ENCODE measurements around the gene CST9L.

Gene CST9L

DNA sequence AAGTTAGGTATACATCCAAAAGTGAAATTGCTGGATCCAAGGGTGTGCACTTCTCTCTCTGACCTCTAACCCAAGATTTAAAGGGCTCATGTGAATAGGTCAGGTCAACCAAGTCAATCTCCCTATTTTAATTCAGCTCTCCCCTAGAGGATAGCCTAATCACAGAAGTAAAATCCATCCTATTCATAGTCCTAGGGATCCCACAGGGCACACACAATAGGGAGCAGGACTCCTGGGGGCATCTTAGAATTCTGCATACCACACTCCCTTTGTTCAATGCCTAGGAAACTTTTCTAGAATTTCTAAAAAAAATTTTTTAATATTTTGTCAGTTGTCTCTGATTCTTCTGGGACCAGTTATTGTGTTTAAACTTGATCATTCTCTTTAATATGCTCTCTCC, 35.1 kb downstream of the CST9L start:
- TF ChIP-seq POLR2AphosphoS5 (IDR thresholded peaks at IDR 0.05; ENCODE audit: low read depth, low read length), result no peak
- no peak for TF ChIP-seq SIN3A (IDR thresholded peaks at IDR 0.05; ENCODE audit: borderline replicate concordance, insufficient read depth, low read length)
- no peak for TF ChIP-seq TAF1 (IDR thresholded peaks at IDR 0.05; ENCODE audit: borderline replicate concordance, insufficient read depth, low read length)

DNA sequence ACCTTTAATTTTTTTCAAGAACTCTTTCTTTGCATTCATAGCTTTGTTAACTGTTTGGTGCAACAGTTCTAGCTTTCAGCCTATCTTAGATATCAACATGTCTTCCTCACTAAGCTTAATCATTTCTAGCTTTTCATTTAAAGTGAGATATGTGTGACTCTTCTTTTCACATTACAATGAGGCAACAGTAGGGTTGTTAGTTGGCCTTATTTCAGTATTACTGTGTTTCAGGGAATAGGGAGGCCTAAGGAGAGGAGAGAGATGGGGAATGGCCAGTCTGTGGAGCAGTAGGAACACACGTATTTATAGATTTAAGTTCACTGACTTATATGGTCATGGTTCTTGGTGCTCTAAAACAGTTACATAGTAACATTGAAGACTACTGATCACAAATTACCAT, 35.8 kb downstream of the CST9L start:
- no peak for TF ChIP-seq POLR2AphosphoS5 (IDR thresholded peaks at IDR 0.05; ENCODE audit: low read depth, low read length)

DNA sequence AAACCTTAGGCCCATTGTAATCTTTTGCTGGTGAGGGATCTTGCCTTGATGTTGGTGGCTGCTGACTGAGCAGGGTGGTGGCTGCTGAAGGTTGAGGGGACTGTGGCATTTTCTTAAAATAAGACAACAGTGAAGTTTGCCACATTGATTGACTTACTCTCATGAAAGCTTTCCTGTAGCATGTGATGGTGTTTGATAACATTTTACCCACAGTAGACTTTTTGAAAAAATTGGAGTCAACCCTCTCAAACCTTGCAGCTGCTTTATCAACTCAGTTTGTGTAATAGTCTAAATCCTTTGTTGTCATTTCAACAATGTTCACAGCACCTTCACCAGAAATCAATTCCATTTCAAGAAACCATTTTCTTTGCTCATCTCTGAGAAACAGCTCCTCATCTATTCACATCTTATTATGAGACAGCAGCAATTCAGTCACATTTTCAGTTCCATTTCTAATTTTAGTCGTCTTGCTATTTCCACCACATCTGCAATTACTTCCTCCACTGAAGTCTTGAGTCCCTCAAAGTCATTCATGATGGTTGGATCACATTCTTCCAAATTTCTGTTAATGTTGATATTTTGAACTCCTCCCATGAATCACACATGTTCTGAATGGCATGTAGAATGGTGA, 37.2 kb downstream of the CST9L start:
- TF ChIP-seq, protein P1, sequence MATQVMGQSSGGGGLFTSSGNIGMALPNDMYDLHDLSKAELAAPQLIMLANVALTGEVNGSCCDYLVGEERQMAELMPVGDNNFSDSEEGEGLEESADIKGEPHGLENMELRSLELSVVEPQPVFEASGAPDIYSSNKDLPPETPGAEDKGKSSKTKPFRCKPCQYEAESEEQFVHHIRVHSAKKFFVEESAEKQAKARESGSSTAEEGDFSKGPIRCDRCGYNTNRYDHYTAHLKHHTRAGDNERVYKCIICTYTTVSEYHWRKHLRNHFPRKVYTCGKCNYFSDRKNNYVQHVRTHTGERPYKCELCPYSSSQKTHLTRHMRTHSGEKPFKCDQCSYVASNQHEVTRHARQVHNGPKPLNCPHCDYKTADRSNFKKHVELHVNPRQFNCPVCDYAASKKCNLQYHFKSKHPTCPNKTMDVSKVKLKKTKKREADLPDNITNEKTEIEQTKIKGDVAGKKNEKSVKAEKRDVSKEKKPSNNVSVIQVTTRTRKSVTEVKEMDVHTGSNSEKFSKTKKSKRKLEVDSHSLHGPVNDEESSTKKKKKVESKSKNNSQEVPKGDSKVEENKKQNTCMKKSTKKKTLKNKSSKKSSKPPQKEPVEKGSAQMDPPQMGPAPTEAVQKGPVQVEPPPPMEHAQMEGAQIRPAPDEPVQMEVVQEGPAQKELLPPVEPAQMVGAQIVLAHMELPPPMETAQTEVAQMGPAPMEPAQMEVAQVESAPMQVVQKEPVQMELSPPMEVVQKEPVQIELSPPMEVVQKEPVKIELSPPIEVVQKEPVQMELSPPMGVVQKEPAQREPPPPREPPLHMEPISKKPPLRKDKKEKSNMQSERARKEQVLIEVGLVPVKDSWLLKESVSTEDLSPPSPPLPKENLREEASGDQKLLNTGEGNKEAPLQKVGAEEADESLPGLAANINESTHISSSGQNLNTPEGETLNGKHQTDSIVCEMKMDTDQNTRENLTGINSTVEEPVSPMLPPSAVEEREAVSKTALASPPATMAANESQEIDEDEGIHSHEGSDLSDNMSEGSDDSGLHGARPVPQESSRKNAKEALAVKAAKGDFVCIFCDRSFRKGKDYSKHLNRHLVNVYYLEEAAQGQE (IDR thresholded peaks at IDR 0.05; ENCODE audit: insufficient read depth in 1 of 2, low read depth in 2 of 2, low read length in 2 of 2), result no peak
- TF ChIP-seq FOXP2 (optimal IDR thresholded peaks at IDR 0.05; ENCODE audit: borderline replicate concordance, extremely low read depth, extremely low read length, insufficient read depth), result no peak
- no peak for TF ChIP-seq POLR2AphosphoS5 (IDR thresholded peaks at IDR 0.05; ENCODE audit: low read depth, low read length)
- no peak for TF ChIP-seq TAF1 (IDR thresholded peaks at IDR 0.05; ENCODE audit: borderline replicate concordance, insufficient read depth, low read length)
- no peak for TF ChIP-seq SIN3A (IDR thresholded peaks at IDR 0.05; ENCODE audit: borderline replicate concordance, insufficient read depth, low read length)

DNA sequence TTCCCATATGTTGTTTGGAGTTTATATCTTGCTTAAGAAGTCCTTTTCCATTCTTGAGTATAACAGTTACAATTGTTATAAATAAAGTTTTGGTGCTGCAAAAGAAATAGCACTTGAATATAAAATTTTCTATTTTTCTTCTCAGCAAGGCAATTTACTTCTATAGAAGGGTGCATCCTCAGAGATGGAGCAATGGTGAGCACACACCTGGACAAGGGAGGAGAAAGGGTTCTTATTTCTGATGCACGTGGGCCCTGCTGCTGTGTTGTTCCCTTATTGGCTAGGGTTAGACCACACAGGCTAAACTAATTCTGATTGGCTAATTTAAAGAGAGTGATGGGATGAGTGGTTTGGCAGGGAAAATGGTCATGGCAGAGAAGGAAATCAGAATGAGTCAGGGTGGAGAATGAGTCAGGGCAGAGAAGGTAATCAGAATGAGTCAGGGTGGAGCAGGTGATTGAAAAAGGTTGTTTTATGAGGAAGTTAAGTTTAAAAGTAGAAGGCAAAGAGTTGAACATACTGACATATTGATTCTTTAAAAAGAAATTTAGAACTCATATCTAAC, 39.3 kb downstream of the CST9L start:
- TF ChIP-seq POLR2AphosphoS5 (IDR thresholded peaks at IDR 0.05; ENCODE audit: low read depth, low read length), result no peak
- TF ChIP-seq FOXP2 (optimal IDR thresholded peaks at IDR 0.05; ENCODE audit: borderline replicate concordance, extremely low read depth, extremely low read length, insufficient read depth), result no peak
- TF ChIP-seq TAF1 (IDR thresholded peaks at IDR 0.05; ENCODE audit: borderline replicate concordance, insufficient read depth, low read length), result no peak
- no peak for TF ChIP-seq SIN3A (IDR thresholded peaks at IDR 0.05; ENCODE audit: borderline replicate concordance, insufficient read depth, low read length)
- TF ChIP-seq, protein P1 (IDR thresholded peaks at IDR 0.05; ENCODE audit: insufficient read depth in 1 of 2, low read depth in 2 of 2, low read length in 2 of 2), result no peak

DNA sequence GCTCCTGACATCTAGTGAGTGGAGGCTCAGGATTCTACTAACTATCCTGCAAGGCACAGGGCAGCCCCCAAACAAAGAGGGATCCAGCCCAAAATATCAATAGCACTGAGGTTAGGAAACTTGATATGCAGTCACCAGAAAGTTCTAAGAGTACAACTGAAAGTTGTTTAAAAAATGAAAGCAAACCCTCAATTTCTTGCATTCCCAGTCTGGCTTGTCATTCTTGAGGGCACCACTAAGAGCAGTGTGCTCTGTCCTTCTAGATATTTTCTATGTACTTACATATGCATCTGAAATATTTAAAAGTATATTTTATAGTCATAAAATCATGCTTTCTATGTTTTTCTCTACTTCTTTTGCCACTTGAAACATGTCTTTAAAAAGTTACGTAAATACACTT, 41.4 kb downstream of the CST9L start:
- TF ChIP-seq POLR2AphosphoS5 (IDR thresholded peaks at IDR 0.05; ENCODE audit: low read depth, low read length), result no peak
- TF ChIP-seq TAF1 (IDR thresholded peaks at IDR 0.05; ENCODE audit: borderline replicate concordance, insufficient read depth, low read length), result no peak
- TF ChIP-seq, protein P1 (IDR thresholded peaks at IDR 0.05; ENCODE audit: insufficient read depth in 1 of 2, low read depth in 2 of 2, low read length in 2 of 2), result no peak
- no peak for TF ChIP-seq SIN3A (IDR thresholded peaks at IDR 0.05; ENCODE audit: borderline replicate concordance, insufficient read depth, low read length)
- no peak for TF ChIP-seq FOXP2 (optimal IDR thresholded peaks at IDR 0.05; ENCODE audit: borderline replicate concordance, extremely low read depth, extremely low read length, insufficient read depth)

DNA sequence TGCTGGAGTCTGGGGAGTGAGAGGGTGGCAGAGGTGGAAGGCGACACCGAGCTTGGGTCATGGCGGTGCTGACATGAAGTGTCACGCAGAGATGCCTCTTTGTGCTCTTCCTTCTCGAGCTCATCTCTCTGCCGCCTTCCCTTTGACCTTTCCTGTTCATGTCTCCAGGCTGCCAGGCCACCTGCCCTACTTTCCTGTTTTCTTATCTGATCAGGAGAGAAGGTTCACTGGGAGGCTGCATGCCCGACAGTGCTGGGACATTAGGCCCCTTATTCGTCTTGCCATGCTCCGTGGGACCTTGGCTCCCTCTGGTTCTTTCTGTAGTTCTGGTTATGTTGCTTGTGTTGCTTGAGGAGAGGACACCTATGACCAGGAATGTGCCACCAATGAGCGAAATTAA, 44.1 kb downstream of the CST9L start:
- TF ChIP-seq FOXP2 (optimal IDR thresholded peaks at IDR 0.05; ENCODE audit: borderline replicate concordance, extremely low read depth, extremely low read length, insufficient read depth) (no peak), POLR2AphosphoS5 (IDR thresholded peaks at IDR 0.05; ENCODE audit: low read depth, low read length) (no peak), TAF1 (IDR thresholded peaks at IDR 0.05; ENCODE audit: borderline replicate concordance, insufficient read depth, low read length) (no peak), SIN3A (IDR thresholded peaks at IDR 0.05; ENCODE audit: borderline replicate concordance, insufficient read depth, low read length) (no peak)
- TF ChIP-seq, protein P1 (IDR thresholded peaks at IDR 0.05; ENCODE audit: insufficient read depth in 1 of 2, low read depth in 2 of 2, low read length in 2 of 2), result no peak
